Measurements from ENCODE around the gene SIK2. TPM values are rescaled to one million over a fixed set of nuclear protein-coding genes. Genes with fewer than 3 reads are reported as not detected.

SIK2 gene
- total RNA-seq, 4 donors from 2014 or later = 20.7 to 35.0 (median 26.8) TPM

GRCh38 chr11:111602865-111603610 is 789 bp downstream of the SIK2 start:
- peak overlapping the region; percentile 64 to 97 (median 85) for H3K4me3 ChIP-seq (replicated peaks in 1 of 3)
- no peaks in the 10 kb centered on the region for H3K27me3 ChIP-seq
- H3K36me3 ChIP-seq = no peaks in the 10 kb centered on the region
- peak in 1 of 2 donors; percentile 53 for DNase-seq
- intact Hi-C loops (cut with DNase I) = loop anchor here (5.0 kb wide), 2 partner anchors 174 to 234 kb away; no protein-coding TSS in a partner anchor
- H3K4me1 ChIP-seq = peaks cover 13 to 15% of the 10 kb centered on the region in 2 donors
- peak overlapping the region; percentile 98 to 100 (median 98) for H3K27ac ChIP-seq
- no peaks in the 10 kb centered on the region for H3K9me3 ChIP-seq
- 1 to 4% methylated on average over 5 to 24 of the region's 44 CpGs for WGBS, 2 donors
- peak in 1 of 2 donors; percentile 20 for TF ChIP-seq POLR2A (IDR thresholded peaks at IDR 0.05)
- TF ChIP-seq CTCF (IDR thresholded peaks at IDR 0.05) = no peak

- H3K4me1 ChIP-seq = peaks cover 13 to 15% of the 10 kb centered on the region in 2 donors
- intact Hi-C loops (cut with DNase I) = loop anchor here (5.0 kb wide), 2 partner anchors 174 to 234 kb away; no protein-coding TSS in a partner anchor
Observed at GRCh38 chr11:111603611-111604130, 1.4 kb downstream of the SIK2 start.

GRCh38 chr11:111604392-111605009 is 2.3 kb downstream of the SIK2 start:
- Histone ChIP-seq H3K9me3 (no peaks in the 10 kb centered on the region), H3K27me3 (no peaks in the 10 kb centered on the region), H3K4me3 (replicated peaks in 1 of 3) (no peak overlapping the region), H3K27ac (no peak overlapping the region), H3K36me3 (no peaks in the 10 kb centered on the region), H3K4me1 (peaks cover 13 to 15% of the 10 kb centered on the region in 2 donors)
- no peak for DNase-seq
- TF ChIP-seq CTCF (IDR thresholded peaks at IDR 0.05) (peak in 5 of 6 experiments; percentile 14 to 66 (median 60)), POLR2A (IDR thresholded peaks at IDR 0.05) (no peak)
- intact Hi-C loops (cut with DNase I) = loop anchor here (5.0 kb wide), 2 partner anchors 173 to 233 kb away; no protein-coding TSS in a partner anchor
- WGBS, 2 donors = 30 to 39% methylated on average over 9 of the region's 9 CpGs

More at GRCh38 chr11:111603611-111604130, 1.4 kb downstream of the SIK2 start:
- WGBS, 2 donors = 4 to 5% methylated on average over 7 of the region's 7 CpGs
- Histone ChIP-seq H3K4me3 (replicated peaks in 1 of 3) (peak overlapping the region; percentile 64 to 97 (median 85)), H3K27ac (peak overlapping the region; percentile 41 to 100 (median 98)), H3K36me3 (no peaks in the 10 kb centered on the region), H3K27me3 (no peaks in the 10 kb centered on the region), H3K9me3 (no peaks in the 10 kb centered on the region)
- DNase-seq = no peak
- TF ChIP-seq POLR2A (IDR thresholded peaks at IDR 0.05) (no peak), CTCF (IDR thresholded peaks at IDR 0.05) (no peak)

GRCh38 chr11:111605681-111606080 is 3.4 kb downstream of the SIK2 start:
- Histone ChIP-seq H3K4me1 (peaks cover 13 to 15% of the 10 kb centered on the region in 2 donors), H3K36me3 (no peaks in the 10 kb centered on the region), H3K9me3 (no peaks in the 10 kb centered on the region), H3K27ac (no peak overlapping the region), H3K4me3 (replicated peaks in 1 of 3) (no peak overlapping the region), H3K27me3 (no peaks in the 10 kb centered on the region)
- no peak for DNase-seq
- WGBS, 2 donors = 75 to 82% methylated on average over 4 of the region's 4 CpGs
- no peak for TF ChIP-seq POLR2A (IDR thresholded peaks at IDR 0.05)
- intact Hi-C loops (cut with DNase I) = no loop called here

GRCh38 chr11:111606986-111607385 is 4.7 kb downstream of the SIK2 start:
- H3K4me1 ChIP-seq = peaks cover 9 to 18% of the 10 kb centered on the region in 2 donors
- intact Hi-C loops (cut with DNase I) = no loop called here

More at GRCh38 chr11:111606986-111607385, 4.7 kb downstream of the SIK2 start:
- TF ChIP-seq CTCF (IDR thresholded peaks at IDR 0.05) = no peak
- no peak for TF ChIP-seq POLR2A (IDR thresholded peaks at IDR 0.05)
- no peaks in the 10 kb centered on the region for H3K27me3 ChIP-seq
- DNase-seq = no peak
- H3K27ac ChIP-seq = no peak overlapping the region
- H3K9me3 ChIP-seq = no peaks in the 10 kb centered on the region
- H3K4me3 ChIP-seq (replicated peaks in 1 of 3) = no peak overlapping the region
- no peaks in the 10 kb centered on the region for H3K36me3 ChIP-seq

All from thyroid gland (tissue), 4 donors.